Measurements from ENCODE around the gene GRAMD1B.

Gene GRAMD1B

GRCh38 chr11:123527947-123528346, 97.9 kb downstream of the GRAMD1B start:
- no peaks in the 10 kb centered on the region for H3K36me3 ChIP-seq (ENCODE audit: control insufficient read depth in 2 of 2, insufficient read depth in 2 of 2, low read length in 2 of 2)
- no peaks in the 10 kb centered on the region for H3K4me1 ChIP-seq (ENCODE audit: control insufficient read depth in 2 of 2, insufficient read depth in 2 of 2, low read length in 2 of 2)
- no peaks in the 10 kb centered on the region for H3K9me3 ChIP-seq (ENCODE audit: control insufficient read depth in 2 of 2, low read length in 2 of 2)
- no peak overlapping the region for H3K9ac ChIP-seq (ENCODE audit: low read depth in 1 of 2, low read length in 2 of 2)
- no peak overlapping the region for H3K27ac ChIP-seq (ENCODE audit: low read depth in 2 of 2, low read length in 2 of 2)
- peaks cover 0 to 3% of the 10 kb centered on the region in 2 donors for H3K27me3 ChIP-seq (ENCODE audit: control insufficient read depth in 2 of 2, insufficient read depth in 2 of 2, low read length in 2 of 2)
- H3K4me3 ChIP-seq (ENCODE audit: low read length in 2 of 2), result no peak overlapping the region

GRCh38 chr11:123531325-123531724, 101.3 kb downstream of the GRAMD1B start:
- Histone ChIP-seq H3K4me3 (ENCODE audit: low read length in 2 of 2) (no peak overlapping the region), H3K27ac (ENCODE audit: low read depth in 2 of 2, low read length in 2 of 2) (no peak overlapping the region), H3K9me3 (ENCODE audit: control insufficient read depth in 2 of 2, low read length in 2 of 2) (no peaks in the 10 kb centered on the region), H3K27me3 (ENCODE audit: control insufficient read depth in 2 of 2, insufficient read depth in 2 of 2, low read length in 2 of 2) (no peaks in the 10 kb centered on the region), H3K4me1 (ENCODE audit: control insufficient read depth in 2 of 2, insufficient read depth in 2 of 2, low read length in 2 of 2) (no peaks in the 10 kb centered on the region), H3K9ac (ENCODE audit: low read depth in 1 of 2, low read length in 2 of 2) (no peak overlapping the region), H3K36me3 (ENCODE audit: control insufficient read depth in 2 of 2, insufficient read depth in 2 of 2, low read length in 2 of 2) (no peaks in the 10 kb centered on the region)

- H3K4me1 ChIP-seq (ENCODE audit: control insufficient read depth in 2 of 2, insufficient read depth in 2 of 2, low read length in 2 of 2), result no peaks in the 10 kb centered on the region
- no peak overlapping the region for H3K4me3 ChIP-seq (ENCODE audit: low read length in 2 of 2)
- no peak overlapping the region for H3K27ac ChIP-seq (ENCODE audit: low read depth in 2 of 2, low read length in 2 of 2)
- H3K36me3 ChIP-seq (ENCODE audit: control insufficient read depth in 2 of 2, insufficient read depth in 2 of 2, low read length in 2 of 2), result no peaks in the 10 kb centered on the region
- no peaks in the 10 kb centered on the region for H3K9me3 ChIP-seq (ENCODE audit: control insufficient read depth in 2 of 2, low read length in 2 of 2)
- H3K9ac ChIP-seq (ENCODE audit: low read depth in 1 of 2, low read length in 2 of 2), result no peak overlapping the region
- H3K27me3 ChIP-seq (ENCODE audit: control insufficient read depth in 2 of 2, insufficient read depth in 2 of 2, low read length in 2 of 2), result no peaks in the 10 kb centered on the region
Measured at GRCh38 chr11:123532131-123532530, 102.1 kb downstream of the GRAMD1B start.

GRCh38 chr11:123535401-123535800, 105.3 kb downstream of the GRAMD1B start:
- no peaks in the 10 kb centered on the region for H3K9me3 ChIP-seq (ENCODE audit: control insufficient read depth in 2 of 2, low read length in 2 of 2)

GRCh38 chr11:123536690-123537437, 106.8 kb downstream of the GRAMD1B start:
- H3K9me3 ChIP-seq (ENCODE audit: control insufficient read depth in 2 of 2, low read length in 2 of 2), result no peaks in the 10 kb centered on the region
- H3K9ac ChIP-seq (ENCODE audit: low read depth in 1 of 2, low read length in 2 of 2), result no peak overlapping the region
- H3K4me1 ChIP-seq (ENCODE audit: control insufficient read depth in 2 of 2, insufficient read depth in 2 of 2, low read length in 2 of 2), result no peaks in the 10 kb centered on the region
- no peak overlapping the region for H3K27ac ChIP-seq (ENCODE audit: low read depth in 2 of 2, low read length in 2 of 2)
- no peaks in the 10 kb centered on the region for H3K27me3 ChIP-seq (ENCODE audit: control insufficient read depth in 2 of 2, insufficient read depth in 2 of 2, low read length in 2 of 2)
- no peak overlapping the region for H3K4me3 ChIP-seq (ENCODE audit: low read length in 2 of 2)
- H3K36me3 ChIP-seq (ENCODE audit: control insufficient read depth in 2 of 2, insufficient read depth in 2 of 2, low read length in 2 of 2), result no peaks in the 10 kb centered on the region

More at GRCh38 chr11:123535401-123535800, 105.3 kb downstream of the GRAMD1B start:
- no peak overlapping the region for H3K9ac ChIP-seq (ENCODE audit: low read depth in 1 of 2, low read length in 2 of 2)
- no peaks in the 10 kb centered on the region for H3K27me3 ChIP-seq (ENCODE audit: control insufficient read depth in 2 of 2, insufficient read depth in 2 of 2, low read length in 2 of 2)
- H3K4me3 ChIP-seq (ENCODE audit: low read length in 2 of 2), result no peak overlapping the region
- no peak overlapping the region for H3K27ac ChIP-seq (ENCODE audit: low read depth in 2 of 2, low read length in 2 of 2)
- H3K36me3 ChIP-seq (ENCODE audit: control insufficient read depth in 2 of 2, insufficient read depth in 2 of 2, low read length in 2 of 2), result no peaks in the 10 kb centered on the region
- no peaks in the 10 kb centered on the region for H3K4me1 ChIP-seq (ENCODE audit: control insufficient read depth in 2 of 2, insufficient read depth in 2 of 2, low read length in 2 of 2)

GRCh38 chr11:123537726-123538125, 107.7 kb downstream of the GRAMD1B start:
- no peak overlapping the region for H3K27ac ChIP-seq (ENCODE audit: low read depth in 2 of 2, low read length in 2 of 2)
- H3K4me3 ChIP-seq (ENCODE audit: low read length in 2 of 2), result no peak overlapping the region

GRCh38 chr11:123543797-123544196, 113.7 kb downstream of the GRAMD1B start:
- Histone ChIP-seq H3K9me3 (ENCODE audit: control insufficient read depth in 2 of 2, low read length in 2 of 2) (no peaks in the 10 kb centered on the region), H3K4me1 (ENCODE audit: control insufficient read depth in 2 of 2, insufficient read depth in 2 of 2, low read length in 2 of 2) (no peaks in the 10 kb centered on the region), H3K27me3 (ENCODE audit: control insufficient read depth in 2 of 2, insufficient read depth in 2 of 2, low read length in 2 of 2) (no peaks in the 10 kb centered on the region), H3K4me3 (ENCODE audit: low read length in 2 of 2) (no peak overlapping the region), H3K9ac (ENCODE audit: low read depth in 1 of 2, low read length in 2 of 2) (no peak overlapping the region), H3K27ac (ENCODE audit: low read depth in 2 of 2, low read length in 2 of 2) (no peak overlapping the region), H3K36me3 (ENCODE audit: control insufficient read depth in 2 of 2, insufficient read depth in 2 of 2, low read length in 2 of 2) (no peaks in the 10 kb centered on the region)

More at GRCh38 chr11:123537726-123538125, 107.7 kb downstream of the GRAMD1B start:
- no peaks in the 10 kb centered on the region for H3K27me3 ChIP-seq (ENCODE audit: control insufficient read depth in 2 of 2, insufficient read depth in 2 of 2, low read length in 2 of 2)
- no peak overlapping the region for H3K9ac ChIP-seq (ENCODE audit: low read depth in 1 of 2, low read length in 2 of 2)
- H3K4me1 ChIP-seq (ENCODE audit: control insufficient read depth in 2 of 2, insufficient read depth in 2 of 2, low read length in 2 of 2), result no peaks in the 10 kb centered on the region
- no peaks in the 10 kb centered on the region for H3K9me3 ChIP-seq (ENCODE audit: control insufficient read depth in 2 of 2, low read length in 2 of 2)
- no peaks in the 10 kb centered on the region for H3K36me3 ChIP-seq (ENCODE audit: control insufficient read depth in 2 of 2, insufficient read depth in 2 of 2, low read length in 2 of 2)

- Histone ChIP-seq H3K27me3 (ENCODE audit: control insufficient read depth in 2 of 2, insufficient read depth in 2 of 2, low read length in 2 of 2) (no peaks in the 10 kb centered on the region), H3K9me3 (ENCODE audit: control insufficient read depth in 2 of 2, low read length in 2 of 2) (no peaks in the 10 kb centered on the region), H3K4me3 (ENCODE audit: low read length in 2 of 2) (no peak overlapping the region), H3K9ac (ENCODE audit: low read depth in 1 of 2, low read length in 2 of 2) (no peak overlapping the region), H3K36me3 (ENCODE audit: control insufficient read depth in 2 of 2, insufficient read depth in 2 of 2, low read length in 2 of 2) (no peaks in the 10 kb centered on the region), H3K27ac (ENCODE audit: low read depth in 2 of 2, low read length in 2 of 2) (no peak overlapping the region), H3K4me1 (ENCODE audit: control insufficient read depth in 2 of 2, insufficient read depth in 2 of 2, low read length in 2 of 2) (no peaks in the 10 kb centered on the region)
Measured at GRCh38 chr11:123544631-123545375, 114.7 kb downstream of the GRAMD1B start.

- H3K36me3 ChIP-seq (ENCODE audit: control insufficient read depth in 2 of 2, insufficient read depth in 2 of 2, low read length in 2 of 2), result no peaks in the 10 kb centered on the region
- no peak overlapping the region for H3K27ac ChIP-seq (ENCODE audit: low read depth in 2 of 2, low read length in 2 of 2)
- no peak overlapping the region for H3K9ac ChIP-seq (ENCODE audit: low read depth in 1 of 2, low read length in 2 of 2)
- no peaks in the 10 kb centered on the region for H3K27me3 ChIP-seq (ENCODE audit: control insufficient read depth in 2 of 2, insufficient read depth in 2 of 2, low read length in 2 of 2)
- no peaks in the 10 kb centered on the region for H3K9me3 ChIP-seq (ENCODE audit: control insufficient read depth in 2 of 2, low read length in 2 of 2)
- H3K4me3 ChIP-seq (ENCODE audit: low read length in 2 of 2), result no peak overlapping the region
- no peaks in the 10 kb centered on the region for H3K4me1 ChIP-seq (ENCODE audit: control insufficient read depth in 2 of 2, insufficient read depth in 2 of 2, low read length in 2 of 2)
Measured at GRCh38 chr11:123545726-123546270, 115.7 kb downstream of the GRAMD1B start.

GRCh38 chr11:123546515-123546914, 116.4 kb downstream of the GRAMD1B start:
- Histone ChIP-seq H3K27ac (ENCODE audit: low read depth in 2 of 2, low read length in 2 of 2) (no peak overlapping the region), H3K4me3 (ENCODE audit: low read length in 2 of 2) (no peak overlapping the region), H3K9me3 (ENCODE audit: control insufficient read depth in 2 of 2, low read length in 2 of 2) (no peaks in the 10 kb centered on the region), H3K9ac (ENCODE audit: low read depth in 1 of 2, low read length in 2 of 2) (no peak overlapping the region), H3K27me3 (ENCODE audit: control insufficient read depth in 2 of 2, insufficient read depth in 2 of 2, low read length in 2 of 2) (no peaks in the 10 kb centered on the region), H3K4me1 (ENCODE audit: control insufficient read depth in 2 of 2, insufficient read depth in 2 of 2, low read length in 2 of 2) (no peaks in the 10 kb centered on the region), H3K36me3 (ENCODE audit: control insufficient read depth in 2 of 2, insufficient read depth in 2 of 2, low read length in 2 of 2) (no peaks in the 10 kb centered on the region)
